ENCODE measurements around the gene PDCD1.
"Not testable (repeated sequence)": the region's sequence is repeated elsewhere in the genome, so short reads cannot be mapped to it uniquely, and the experiment has no call there.

Gene PDCD1

GRCh38 chr2:241823531-241824437 lies 34.9 kb downstream of the PDCD1 start:
- not testable (repeated sequence) for DNase-seq

GRCh38 chr2:241822264-241822623 lies 36.5 kb downstream of the PDCD1 start:
- no peak for DNase-seq

- DNase-seq = no peak
These were observed 37.0 kb downstream of the PDCD1 start for GRCh38 chr2:241821460-241822263.

GRCh38 chr2:241820625-241821384 lies 37.9 kb downstream of the PDCD1 start:
- DNase-seq = no peak

- DNase-seq = not testable (repeated sequence)
These were observed 38.6 kb downstream of the PDCD1 start for GRCh38 chr2:241819947-241820624.

- DNase-seq = no peak
These were observed 39.8 kb downstream of the PDCD1 start for GRCh38 chr2:241818943-241819270.

GRCh38 chr2:241818229-241818942 lies 40.3 kb downstream of the PDCD1 start:
- no peak for DNase-seq

- not testable (repeated sequence) for DNase-seq
These were observed 40.9 kb downstream of the PDCD1 start for GRCh38 chr2:241817821-241818215.

- no peak for DNase-seq
These were observed 41.4 kb downstream of the PDCD1 start for GRCh38 chr2:241817126-241817820.

- DNase-seq = no peak
These were observed 42.1 kb downstream of the PDCD1 start for GRCh38 chr2:241816431-241817121.

- no peak for DNase-seq
These were observed 42.9 kb downstream of the PDCD1 start for GRCh38 chr2:241815477-241816430.

GRCh38 chr2:241814643-241815476 lies 43.8 kb downstream of the PDCD1 start:
- no peak for DNase-seq

- no peak for DNase-seq
These were observed 44.4 kb downstream of the PDCD1 start for GRCh38 chr2:241814393-241814642.

GRCh38 chr2:241813644-241814392 lies 44.9 kb downstream of the PDCD1 start:
- no peak for DNase-seq

GRCh38 chr2:241812730-241813643 lies 45.7 kb downstream of the PDCD1 start:
- no peak for DNase-seq

- DNase-seq = no peak
These were observed 46.6 kb downstream of the PDCD1 start for GRCh38 chr2:241811952-241812729.

Measured in NCI-H1105 (cell line).